ENCODE results near the gene GSN.

DNA sequence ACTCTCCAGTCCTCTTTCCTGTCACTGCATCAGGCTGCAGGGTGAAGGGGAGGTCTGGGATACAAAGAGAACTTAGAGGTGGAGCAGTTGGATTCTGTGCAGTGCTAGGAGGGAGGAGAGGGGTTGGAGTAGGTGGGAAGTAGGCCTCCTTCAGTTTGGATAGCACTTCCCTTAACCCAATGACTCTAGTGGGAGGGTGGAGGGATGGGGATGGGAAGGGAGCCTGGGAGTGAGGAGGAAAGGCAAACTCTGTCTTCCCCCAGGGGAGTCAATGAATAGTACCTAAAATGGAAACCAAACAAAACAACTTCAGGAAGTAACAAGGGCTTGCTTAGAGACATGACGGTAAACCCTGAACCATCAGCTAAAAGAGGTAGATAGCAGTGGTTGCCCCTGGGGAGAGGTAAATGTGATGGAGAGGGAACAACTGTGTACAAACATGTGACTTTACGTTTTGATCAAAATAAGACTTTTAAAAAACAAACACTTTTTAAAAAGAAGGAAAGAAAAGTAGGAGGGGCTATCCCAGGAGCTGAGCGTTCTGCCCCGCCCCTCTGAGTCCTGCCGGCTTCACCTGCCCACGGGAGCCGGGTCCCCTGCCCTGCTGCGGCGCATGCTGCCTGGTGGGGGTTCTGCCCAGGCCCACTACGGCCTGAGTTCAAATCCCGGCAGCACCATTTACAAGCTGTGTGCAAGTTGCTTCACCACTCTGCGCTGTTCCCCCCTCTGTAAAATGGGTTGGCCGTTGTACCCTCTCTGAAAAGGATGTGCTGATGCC lies 30.9 kb downstream of the GSN start:
- TF ChIP-seq, protein P1, sequence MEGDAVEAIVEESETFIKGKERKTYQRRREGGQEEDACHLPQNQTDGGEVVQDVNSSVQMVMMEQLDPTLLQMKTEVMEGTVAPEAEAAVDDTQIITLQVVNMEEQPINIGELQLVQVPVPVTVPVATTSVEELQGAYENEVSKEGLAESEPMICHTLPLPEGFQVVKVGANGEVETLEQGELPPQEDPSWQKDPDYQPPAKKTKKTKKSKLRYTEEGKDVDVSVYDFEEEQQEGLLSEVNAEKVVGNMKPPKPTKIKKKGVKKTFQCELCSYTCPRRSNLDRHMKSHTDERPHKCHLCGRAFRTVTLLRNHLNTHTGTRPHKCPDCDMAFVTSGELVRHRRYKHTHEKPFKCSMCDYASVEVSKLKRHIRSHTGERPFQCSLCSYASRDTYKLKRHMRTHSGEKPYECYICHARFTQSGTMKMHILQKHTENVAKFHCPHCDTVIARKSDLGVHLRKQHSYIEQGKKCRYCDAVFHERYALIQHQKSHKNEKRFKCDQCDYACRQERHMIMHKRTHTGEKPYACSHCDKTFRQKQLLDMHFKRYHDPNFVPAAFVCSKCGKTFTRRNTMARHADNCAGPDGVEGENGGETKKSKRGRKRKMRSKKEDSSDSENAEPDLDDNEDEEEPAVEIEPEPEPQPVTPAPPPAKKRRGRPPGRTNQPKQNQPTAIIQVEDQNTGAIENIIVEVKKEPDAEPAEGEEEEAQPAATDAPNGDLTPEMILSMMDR (IDR thresholded peaks at IDR 0.05; ENCODE audit: low read depth, low read length, poor library complexity, severe bottlenecking) = no peak
- no peak for TF ChIP-seq EZH2phosphoT487 (IDR thresholded peaks at IDR 0.05; ENCODE audit: borderline replicate concordance, low read length)
